HepG2 (cell line): ENCODE results near the gene DLX6. TPM values are rescaled to one million over a fixed set of nuclear protein-coding genes. Genes with fewer than 3 reads are reported as not detected.

ENCODE experiments used
- ATAC-seq: fragments of 200-7000 bp; cut with Tn5 transposase; 3 replicates; pipeline ENCODE4 v1.9.1; 2020; ENCODE audit warnings: mild to moderate bottlenecking, moderate library complexity
- BruUV-seq: library from RNA; stranded (reverse); fragments of 400-500 nt; replicated peaks from 2 replicates; lab custom pipeline; 2021; lab: Mats Ljungman, UMichigan
- CTCF ChIA-PET: fragments of 300-600 bp; formaldehyde crosslinking; extraction: SDS; loops from one replicate; lab custom pipeline; 2021; ENCODE audit warnings: low total read pairs, inconsistent platforms, low intra/inter-chr PET ratio; lab: Yijun Ruan, JAX
- POLR2A ChIA-PET: fragments of 350-600 bp; sonication (Branson Sonifier 250); formaldehyde crosslinking; loops from one replicate; lab custom pipeline; 2020; ENCODE audit warnings: antibody characterized with exemption, inconsistent platforms; lab: Yijun Ruan, JAX
- DNase-seq: peaks from one replicate; pipeline ENCODE4 v3.0.0-alpha.2; 2015; ENCODE audit warnings: low spot score
- FAIRE-seq: peaks from 3 replicates; lab custom pipeline; 2011; peaks lifted over from hg19 to GRCh38; lab: Jason Lieb, UNC
- H2AFZ ChIP-seq: one replicate; pipeline ENCODE4 v1.6.1; 2011; ENCODE audit warnings: low read length, inconsistent platforms
- H3K27ac ChIP-seq: fragments of 300-600 bp; 3 replicates; pipeline ENCODE4 v1.8.0; 2011; ENCODE audit warnings: mixed run types, mild to moderate bottlenecking, mixed read lengths, low read length, inconsistent platforms; ENCODE audit not compliant: insufficient read depth; ENCODE audit errors: extremely low read length
- H3K27me3 ChIP-seq, 2 experiments: fragments of 200-600 bp in 1 of 2; 2 replicates in 1 of 2; 3 replicates in 1 of 2; pipeline versions ENCODE4 v1.6.0 to v1.8.0; 2011; ENCODE audit warnings: low read length in 2 of 2, mild to moderate bottlenecking in 2 of 2, moderate library complexity in 2 of 2, inconsistent platforms in 1 of 2; ENCODE audit not compliant: insufficient read depth in 2 of 2, control insufficient read depth in 1 of 2
- H3K36me3 ChIP-seq, 2 experiments: fragments of 200-600 bp in 1 of 2; replicated peaks in 1 of 2; 2 replicates in 1 of 2; 3 replicates in 1 of 2; pipeline versions ENCODE4 v1.5.1 to v1.8.0; 2011; ENCODE audit warnings: low read length in 2 of 2, inconsistent platforms in 1 of 2; ENCODE audit not compliant: insufficient read depth in 2 of 2, control insufficient read depth in 1 of 2
- H3K4me1 ChIP-seq: 2 replicates; pipeline ENCODE4 v1.5.1; 2012; ENCODE audit warnings: low read length, inconsistent platforms; ENCODE audit not compliant: insufficient read depth
- H3K4me2 ChIP-seq: 2 replicates; pipeline ENCODE4 v1.6.0; 2011; ENCODE audit warnings: low read depth, low read length, inconsistent platforms
- H3K4me3 ChIP-seq, 3 experiments: fragments of 200-600 bp in 1 of 3; sonication (generic), shearing (Covaris generic) in 1 of 3; replicated peaks in 1 of 3; 2 replicates each; pipeline ENCODE4 v1.5.1; 2011 to 2016; ENCODE audit warnings: low read length in 3 of 3, inconsistent platforms in 2 of 3, low read depth in 2 of 3, mild to moderate bottlenecking in 2 of 3, control low read depth in 1 of 3, mixed read lengths in 1 of 3; ENCODE audit not compliant: insufficient read depth in 1 of 3
- H3K79me2 ChIP-seq: one replicate; pipeline ENCODE4 v1.6.1; 2011; ENCODE audit warnings: low read length, inconsistent platforms; ENCODE audit not compliant: insufficient read depth
- H3K9ac ChIP-seq: 2 replicates; pipeline ENCODE4 v1.6.0; 2011; ENCODE audit warnings: mild to moderate bottlenecking, low read depth, low read length, inconsistent platforms; ENCODE audit not compliant: insufficient read depth
- H3K9me3 ChIP-seq: 2 replicates; pipeline ENCODE4 v1.5.1; 2012; ENCODE audit warnings: mild to moderate bottlenecking, low read length
- H4K20me1 ChIP-seq: 2 replicates; pipeline ENCODE4 v1.6.0; 2011; ENCODE audit warnings: inconsistent platforms, mild to moderate bottlenecking, low read length, moderate library complexity; ENCODE audit not compliant: insufficient read depth
- NFKB2 ChIP-seq: sonication (generic); formaldehyde crosslinking; IDR thresholded peaks from 2 replicates; pipeline ENCODE4 v1.4.0; 2020; ENCODE audit warnings: missing genetic modification reagents, borderline replicate concordance
- NRL ChIP-seq: sonication (generic); formaldehyde crosslinking; IDR thresholded peaks from 2 replicates; pipeline ENCODE4 v1.5.0; 2020; ENCODE audit warnings: missing genetic modification reagents, mild to moderate bottlenecking, moderate library complexity, borderline replicate concordance
- SKI ChIP-seq: fragments of 450-650 bp; IDR thresholded peaks from one replicate; pipeline ENCODE4 v1.6.1; 2018; ENCODE audit warnings: mild to moderate bottlenecking; ENCODE audit not compliant: partially characterized antibody
- ZNF329 ChIP-seq: sonication (generic); formaldehyde crosslinking; IDR thresholded peaks from 2 replicates; pipeline ENCODE4 v1.9.0; 2021; ENCODE audit warnings: low read depth, mild to moderate bottlenecking, missing genetic modification reagents
- WGBS: methylation state at CpG from one replicate; pipeline ENCODE4 v1.1.6; 2017; ENCODE audit warnings: low lambda C conversion rate; 5-methylcytosine and 5-hydroxymethylcytosine counted together
- in situ Hi-C: cut with HindIII; loops from 2 replicates; pipeline ENCODE4 v1.10.0; 2017; ENCODE audit warnings: low pct_unique_long_range_greater_than_20kb; ENCODE audit not compliant: extremely low pct_ligation_motif_present
- intact Hi-C: fragments of 100-400 bp; cut with micrococcal nuclease; formaldehyde crosslinking; loops from one replicate; pipeline ENCODE4 v1.10.0; 2022; ENCODE audit not compliant: unreplicated experiment
- polyA plus RNA-seq, 8 experiments: library from polyadenylated mRNA; depleted of rRNA in 3 of 8; stranded (reverse) in 7 of 8; unstranded in 1 of 8; fragments of >200 nt; fragmentation: Illumina TruSeq in 4 of 8; extraction: Trizol in 4 of 8; gene quantifications; 2 replicates each; pipeline versions ENCODE4 v1.2.1 to v1.2.3, GENCODE V29; 2011 to 2016; ENCODE audit warnings: low read depth in 4 of 8, missing spikeins in 1 of 8, mixed read lengths in 1 of 8; ENCODE audit not compliant: insufficient read depth in 1 of 8
- total RNA-seq, 5 experiments: library from RNA; depleted of rRNA; stranded (reverse); fragments of >200 nt; fragmentation: Illumina TruSeq; extraction: Trizol; gene quantifications; 2 replicates each; pipeline ENCODE4 v1.2.3, GENCODE V29; 2016; ENCODE audit warnings: low read depth in 1 of 5

The DLX6 gene
- total and polyA plus RNA-seq, 2 of the 13 experiments (the other 11 are each of a cell fraction or from before 2014, with no cell fraction given): 3.5 to 5.5 TPM

GRCh38 chr7:96998744-96999143, 6.6 kb upstream of the DLX6 start (continued):
- TF ChIP-seq SKI (no peak), NRL (CRISPR knock-in tag) (no peak)

- in situ Hi-C loops (loop anchor here (25.0 kb wide), 1 partner anchor 689 kb away; the partner anchor contains the start of gene SLC25A13), intact Hi-C loops (loop anchor here (10.0 kb wide), 1 partner anchor 196 kb away; no protein-coding TSS in a partner anchor)
- H3K4me2 ChIP-seq: no peak overlapping the region
- peaks cover 0 to 1% of the 10 kb centered on the region in 2 experiments; a peak in 1 of 5 replicates for H3K36me3 ChIP-seq
- peaks cover 3% of the 10 kb centered on the region for H3K79me2 ChIP-seq
- H3K4me1 ChIP-seq: peaks cover 8% of the 10 kb centered on the region
- ChIA-PET CTCF (no interaction called here), POLR2A (no interaction called here)
- no peaks in the 10 kb centered on the region for H4K20me1 ChIP-seq
- TF ChIP-seq ZNF329 (CRISPR knock-in tag) (no peak), NFKB2 (CRISPR knock-in tag) (no peak)
- 96% methylated on average over 3 of the region's 3 CpGs for WGBS
- H2AFZ ChIP-seq: no peak overlapping the region
- no peak overlapping the region for H3K4me3 ChIP-seq
- BruUV-seq: no TSS peak
- FAIRE-seq: no peak
- ATAC-seq: no peak
- H3K27me3 ChIP-seq: no peaks in the 10 kb centered on the region; a peak in 1 of 5 replicates
- H3K9ac ChIP-seq: no peak overlapping the region
- no peaks in the 10 kb centered on the region for H3K9me3 ChIP-seq
- H3K27ac ChIP-seq: no peak overlapping the region
- DNase-seq: no peak
These were observed 4.1 kb upstream of the DLX6 start for GRCh38 chr7:97001221-97001620.
